ENCODE measurements around the gene RNF213.

Gene RNF213

DNA sequence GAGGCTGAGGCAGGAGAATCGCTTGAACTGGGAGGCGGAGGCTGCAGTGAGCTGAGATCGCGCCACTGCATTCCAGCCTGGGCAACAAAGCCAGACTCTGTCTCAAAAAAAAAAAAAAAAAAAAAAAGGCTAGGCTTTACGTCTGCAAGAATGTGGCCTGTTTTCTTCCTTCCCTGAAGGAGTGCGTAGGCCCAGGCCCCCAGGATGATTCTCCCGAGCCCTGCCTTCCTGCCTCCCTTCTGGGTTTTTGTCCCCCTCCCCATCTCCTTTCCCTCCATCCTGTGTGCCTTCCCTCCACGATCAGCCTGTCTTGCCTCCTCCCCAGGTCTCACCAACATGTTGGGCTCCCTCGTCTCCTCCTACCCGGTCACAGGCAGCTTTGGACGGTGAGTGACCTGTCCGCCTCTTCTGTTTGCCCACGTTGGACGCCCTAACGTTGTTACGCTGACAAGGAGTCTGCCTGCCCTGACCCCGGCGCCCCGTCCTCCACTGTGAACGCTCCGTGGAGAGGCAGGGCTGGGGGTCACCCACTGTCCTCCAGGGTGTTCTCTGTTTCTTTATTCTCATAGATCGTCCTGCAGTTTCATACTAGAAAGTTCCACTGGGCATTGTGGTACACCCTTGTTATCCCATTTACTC is 15.7 kb upstream of the RNF213 start:
- Histone ChIP-seq H3K4me1 (ENCODE audit: control insufficient read depth in 1 of 2, insufficient read depth in 2 of 2, low read length in 2 of 2) (no peaks in the 10 kb centered on the region), H3K27ac (ENCODE audit: low read length) (no peak overlapping the region), H3K27me3 (ENCODE audit: low read depth, low read length) (no peaks in the 10 kb centered on the region), H3K36me3 (ENCODE audit: control insufficient read depth in 1 of 2, insufficient read depth in 2 of 2, low read length in 2 of 2) (peaks cover 4 to 79% of the 10 kb centered on the region in 2 donors), H3K9me3 (ENCODE audit: control insufficient read depth in 1 of 2, low read length in 2 of 2) (no peaks in the 10 kb centered on the region), H3K4me3 (ENCODE audit: low read depth in 1 of 2, low read length in 2 of 2) (no peak overlapping the region)

DNA sequence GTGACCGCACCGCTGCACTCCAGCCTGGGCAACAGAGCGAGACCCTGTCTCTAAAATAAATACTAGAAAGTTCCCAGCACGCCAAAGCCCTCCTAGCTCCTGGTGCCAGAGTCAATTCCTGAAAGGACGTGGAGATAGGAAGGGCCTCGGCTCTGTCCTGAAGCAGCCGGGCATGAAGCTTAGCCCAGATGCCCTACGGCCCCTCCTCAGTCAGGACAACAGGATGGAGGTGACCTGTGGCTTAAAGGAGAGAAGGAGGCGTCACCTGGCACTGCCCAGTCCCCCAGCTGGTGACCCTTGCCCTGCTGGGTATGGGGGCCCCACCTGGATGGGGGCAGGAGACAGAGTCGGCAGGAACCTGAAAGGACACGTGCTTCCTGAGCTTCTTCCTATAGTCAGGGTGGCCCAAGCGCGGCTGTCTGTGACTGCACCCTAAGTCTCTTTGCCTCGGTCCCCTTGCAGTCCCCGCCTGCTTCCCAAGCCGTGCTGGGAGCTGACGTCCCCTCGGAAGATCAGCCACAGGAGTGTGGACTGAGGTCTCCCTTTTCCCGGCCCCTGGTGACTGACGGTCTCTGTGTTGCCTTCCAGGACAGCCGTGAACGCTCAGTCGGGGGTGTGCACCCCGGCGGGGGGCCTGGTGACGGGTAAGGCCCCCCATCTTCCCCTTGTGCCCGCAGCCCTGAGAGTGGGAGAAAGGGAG is 14.9 kb upstream of the RNF213 start:
- Histone ChIP-seq H3K4me1 (ENCODE audit: control insufficient read depth in 1 of 2, insufficient read depth in 2 of 2, low read length in 2 of 2) (no peaks in the 10 kb centered on the region), H3K36me3 (ENCODE audit: control insufficient read depth in 1 of 2, insufficient read depth in 2 of 2, low read length in 2 of 2) (peaks cover 4 to 77% of the 10 kb centered on the region in 2 donors), H3K9me3 (ENCODE audit: control insufficient read depth in 1 of 2, low read length in 2 of 2) (no peaks in the 10 kb centered on the region), H3K27ac (ENCODE audit: low read length) (no peak overlapping the region), H3K27me3 (ENCODE audit: low read depth, low read length) (no peaks in the 10 kb centered on the region), H3K4me3 (ENCODE audit: low read depth in 1 of 2, low read length in 2 of 2) (no peak overlapping the region)

DNA sequence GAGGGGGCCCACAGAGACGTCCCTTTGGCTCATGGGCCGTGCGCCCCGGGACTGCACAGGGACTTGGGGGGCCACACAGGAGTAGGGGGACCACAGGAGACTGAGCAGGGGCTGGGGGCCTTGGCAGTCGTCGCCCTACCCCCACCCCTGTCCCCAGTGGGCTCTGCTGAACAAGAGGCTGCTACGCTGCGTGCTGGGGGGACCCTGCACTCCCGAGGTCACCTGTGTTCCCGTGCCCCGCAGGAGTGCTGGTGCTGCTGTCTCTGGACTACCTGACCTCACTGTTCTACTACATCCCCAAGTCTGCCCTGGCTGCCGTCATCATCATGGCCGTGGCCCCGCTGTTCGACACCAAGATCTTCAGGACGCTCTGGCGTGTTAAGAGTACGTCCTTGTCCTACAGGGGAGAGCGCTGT is 14.4 kb upstream of the RNF213 start:
- peaks cover 4 to 74% of the 10 kb centered on the region in 2 donors for H3K36me3 ChIP-seq (ENCODE audit: control insufficient read depth in 1 of 2, insufficient read depth in 2 of 2, low read length in 2 of 2)
- no peak overlapping the region for H3K27ac ChIP-seq (ENCODE audit: low read length)
- H3K27me3 ChIP-seq (ENCODE audit: low read depth, low read length): no peaks in the 10 kb centered on the region
- no peaks in the 10 kb centered on the region for H3K4me1 ChIP-seq (ENCODE audit: control insufficient read depth in 1 of 2, insufficient read depth in 2 of 2, low read length in 2 of 2)
- no peaks in the 10 kb centered on the region for H3K9me3 ChIP-seq (ENCODE audit: control insufficient read depth in 1 of 2, low read length in 2 of 2)
- no peak overlapping the region for H3K4me3 ChIP-seq (ENCODE audit: low read depth in 1 of 2, low read length in 2 of 2)

DNA sequence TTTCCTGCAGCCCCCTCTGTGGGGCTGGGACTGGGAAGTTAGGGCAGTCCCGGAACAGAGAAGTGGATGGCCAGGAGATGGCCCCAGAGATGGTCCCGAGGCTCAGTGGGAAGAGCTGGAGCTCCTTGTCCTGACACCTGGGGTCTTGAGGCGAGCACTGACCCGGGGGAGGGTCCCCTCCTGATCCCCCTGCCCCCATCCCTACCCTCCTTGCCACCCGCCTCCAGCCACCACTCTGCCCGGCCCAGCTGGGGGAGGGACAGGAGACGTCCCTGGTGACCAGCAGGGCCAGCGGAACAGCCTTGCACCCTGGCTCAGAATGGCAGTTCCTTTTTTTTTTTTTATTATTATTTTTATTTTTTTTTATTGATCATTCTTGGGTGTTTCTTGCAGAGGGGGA is 13.9 kb upstream of the RNF213 start:
- Histone ChIP-seq H3K36me3 (ENCODE audit: control insufficient read depth in 1 of 2, insufficient read depth in 2 of 2, low read length in 2 of 2) (peaks cover 4 to 70% of the 10 kb centered on the region in 2 donors), H3K9me3 (ENCODE audit: control insufficient read depth in 1 of 2, low read length in 2 of 2) (no peaks in the 10 kb centered on the region)

DNA sequence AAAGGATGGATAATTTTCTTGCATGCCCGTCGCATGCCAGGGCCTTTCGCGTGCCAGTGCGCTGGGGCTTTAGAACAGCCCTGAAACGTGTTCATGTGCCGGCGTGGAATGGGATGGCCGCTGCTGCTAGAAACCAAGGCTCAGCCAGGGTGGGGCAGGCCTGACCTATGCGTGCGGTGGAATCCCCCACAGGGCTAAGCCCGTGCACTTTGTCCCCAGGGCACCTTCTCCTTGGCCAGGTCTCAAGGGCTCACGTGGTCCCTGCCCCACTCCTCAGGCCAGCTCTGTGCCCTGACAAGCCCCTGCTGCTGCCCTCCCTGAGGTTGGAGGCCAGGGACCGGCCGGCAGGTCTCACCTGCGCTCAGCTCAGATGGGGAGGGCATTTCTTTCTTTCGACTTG is 13.1 kb upstream of the RNF213 start:
- H3K36me3 ChIP-seq (ENCODE audit: control insufficient read depth in 1 of 2, insufficient read depth in 2 of 2, low read length in 2 of 2): peaks cover 0 to 63% of the 10 kb centered on the region in 2 donors
- H3K27ac ChIP-seq (ENCODE audit: low read length): no peak overlapping the region
- no peaks in the 10 kb centered on the region for H3K9me3 ChIP-seq (ENCODE audit: control insufficient read depth in 1 of 2, low read length in 2 of 2)
- H3K4me3 ChIP-seq (ENCODE audit: low read depth in 1 of 2, low read length in 2 of 2): no peak overlapping the region
- no peaks in the 10 kb centered on the region for H3K4me1 ChIP-seq (ENCODE audit: control insufficient read depth in 1 of 2, insufficient read depth in 2 of 2, low read length in 2 of 2)
- no peaks in the 10 kb centered on the region for H3K27me3 ChIP-seq (ENCODE audit: low read depth, low read length)

More for the DNA sequence above, 13.9 kb upstream of the RNF213 start:
- Histone ChIP-seq H3K27ac (ENCODE audit: low read length) (no peak overlapping the region), H3K4me3 (ENCODE audit: low read depth in 1 of 2, low read length in 2 of 2) (no peak overlapping the region), H3K27me3 (ENCODE audit: low read depth, low read length) (no peaks in the 10 kb centered on the region), H3K4me1 (ENCODE audit: control insufficient read depth in 1 of 2, insufficient read depth in 2 of 2, low read length in 2 of 2) (no peaks in the 10 kb centered on the region)

DNA sequence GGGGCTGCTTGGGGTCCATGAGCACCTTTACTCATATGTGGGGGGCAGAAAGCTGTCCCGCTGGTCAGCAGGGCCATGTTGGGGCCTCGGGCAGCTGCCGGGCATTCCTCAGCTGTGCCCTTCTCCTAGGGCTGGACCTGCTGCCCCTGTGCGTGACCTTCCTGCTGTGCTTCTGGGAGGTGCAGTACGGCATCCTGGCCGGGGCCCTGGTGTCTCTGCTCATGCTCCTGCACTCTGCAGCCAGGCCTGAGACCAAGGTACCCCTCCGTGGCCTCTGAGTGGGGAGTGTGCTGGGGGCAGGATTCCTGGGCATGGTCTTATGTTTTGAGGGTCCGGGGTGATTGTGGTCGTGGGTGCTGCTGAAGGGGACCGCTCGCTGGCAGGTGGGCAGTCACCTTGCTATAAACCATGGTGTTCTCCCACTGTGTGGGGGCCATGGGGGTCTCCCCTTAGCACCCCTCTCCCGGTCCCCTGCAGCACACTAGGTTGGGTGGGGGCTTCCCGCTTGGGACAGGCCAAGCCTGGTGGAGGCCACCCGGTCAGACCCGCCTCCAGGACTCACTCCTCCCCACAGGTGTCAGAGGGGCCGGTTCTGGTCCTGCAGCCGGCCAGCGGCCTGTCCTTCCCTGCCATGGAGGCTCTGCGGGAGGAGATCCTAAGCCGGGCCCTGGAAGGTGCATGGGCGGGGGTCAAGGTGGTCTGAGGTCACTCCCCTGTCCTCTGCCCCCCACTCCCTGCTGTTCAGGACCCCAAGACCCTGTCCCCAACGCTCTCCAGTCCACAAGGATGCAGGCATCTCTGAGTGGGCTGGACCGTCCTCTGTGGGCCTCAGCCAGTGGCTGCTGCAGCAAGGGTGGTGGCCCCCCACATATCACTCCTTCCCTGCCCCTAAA is 12.4 kb upstream of the RNF213 start:
- Histone ChIP-seq H3K36me3 (ENCODE audit: control insufficient read depth in 1 of 2, insufficient read depth in 2 of 2, low read length in 2 of 2) (peaks cover 0 to 58% of the 10 kb centered on the region in 2 donors), H3K27ac (ENCODE audit: low read length) (no peak overlapping the region), H3K9me3 (ENCODE audit: control insufficient read depth in 1 of 2, low read length in 2 of 2) (no peaks in the 10 kb centered on the region), H3K4me1 (ENCODE audit: control insufficient read depth in 1 of 2, insufficient read depth in 2 of 2, low read length in 2 of 2) (no peaks in the 10 kb centered on the region), H3K27me3 (ENCODE audit: low read depth, low read length) (no peaks in the 10 kb centered on the region), H3K4me3 (ENCODE audit: low read depth in 1 of 2, low read length in 2 of 2) (no peak overlapping the region)

DNA sequence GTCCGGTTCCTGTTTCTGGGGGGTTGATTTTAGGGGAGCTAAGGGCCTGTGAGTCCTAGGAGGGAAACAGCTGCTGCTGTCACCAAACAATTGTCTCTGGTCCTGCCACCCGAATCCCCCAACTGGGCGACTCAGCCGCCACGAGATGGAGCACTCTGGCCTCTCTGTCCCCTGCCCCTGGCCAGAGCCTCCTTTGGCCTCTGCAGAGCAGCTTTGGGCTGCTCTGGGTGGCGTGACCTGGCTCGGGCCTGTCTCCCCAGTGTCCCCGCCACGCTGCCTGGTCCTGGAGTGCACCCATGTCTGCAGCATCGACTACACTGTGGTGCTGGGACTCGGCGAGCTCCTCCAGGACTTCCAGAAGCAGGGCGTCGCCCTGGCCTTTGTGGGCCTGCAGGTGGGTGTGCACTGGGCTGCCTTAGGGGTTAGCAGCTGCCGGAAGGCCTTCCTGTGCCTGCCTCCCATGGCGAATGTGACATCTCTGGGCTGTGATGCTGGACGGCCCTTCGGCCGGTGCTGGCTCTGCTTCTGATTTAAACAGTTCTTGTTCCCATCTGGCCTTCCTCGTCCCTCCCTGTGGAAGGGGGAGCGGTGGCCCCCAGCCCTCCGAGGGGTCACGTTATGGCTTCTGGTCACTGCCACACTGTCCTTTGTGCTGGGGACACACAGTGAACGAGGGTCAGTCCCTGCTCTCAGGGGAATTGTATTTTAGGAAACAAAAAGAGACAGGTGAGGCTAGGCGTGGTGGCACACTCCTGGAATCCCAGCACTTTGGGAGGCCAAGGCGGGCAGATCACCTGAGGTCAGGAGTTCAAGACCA is 11.6 kb upstream of the RNF213 start:
- no peaks in the 10 kb centered on the region for H3K27me3 ChIP-seq (ENCODE audit: low read depth, low read length)
- no peak overlapping the region for H3K4me3 ChIP-seq (ENCODE audit: low read depth in 1 of 2, low read length in 2 of 2)
- H3K4me1 ChIP-seq (ENCODE audit: control insufficient read depth in 1 of 2, insufficient read depth in 2 of 2, low read length in 2 of 2): no peaks in the 10 kb centered on the region
- peaks cover 0 to 52% of the 10 kb centered on the region in 2 donors for H3K36me3 ChIP-seq (ENCODE audit: control insufficient read depth in 1 of 2, insufficient read depth in 2 of 2, low read length in 2 of 2)
- no peaks in the 10 kb centered on the region for H3K9me3 ChIP-seq (ENCODE audit: control insufficient read depth in 1 of 2, low read length in 2 of 2)
- H3K27ac ChIP-seq (ENCODE audit: low read length): no peak overlapping the region

DNA sequence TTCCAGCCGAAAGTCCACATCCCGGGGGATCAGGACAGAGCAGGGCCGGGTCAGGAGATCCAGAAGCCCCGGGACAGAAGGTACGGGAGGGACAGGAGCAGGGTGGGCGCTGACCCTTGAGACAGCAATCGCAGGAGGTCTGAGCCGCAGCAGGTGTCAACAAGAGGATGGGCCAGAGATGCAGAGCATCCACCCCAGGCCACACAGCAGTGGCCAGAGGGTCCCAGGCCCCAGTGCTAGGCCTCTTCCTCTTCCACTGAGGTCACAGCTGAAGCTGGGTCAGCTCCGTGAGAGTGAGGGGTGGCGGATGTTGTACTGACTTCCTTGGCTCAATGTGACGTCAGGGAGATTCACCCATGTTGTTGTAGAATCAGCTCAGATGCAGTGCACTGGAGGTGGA is 8.7 kb upstream of the RNF213 start:
- Histone ChIP-seq H3K27me3 (ENCODE audit: low read depth, low read length) (no peaks in the 10 kb centered on the region), H3K36me3 (ENCODE audit: control insufficient read depth in 1 of 2, insufficient read depth in 2 of 2, low read length in 2 of 2) (peaks cover 0 to 34% of the 10 kb centered on the region in 2 donors), H3K4me3 (ENCODE audit: low read depth in 1 of 2, low read length in 2 of 2) (no peak overlapping the region), H3K27ac (ENCODE audit: low read length) (no peak overlapping the region), H3K9me3 (ENCODE audit: control insufficient read depth in 1 of 2, low read length in 2 of 2) (no peaks in the 10 kb centered on the region), H3K4me1 (ENCODE audit: control insufficient read depth in 1 of 2, insufficient read depth in 2 of 2, low read length in 2 of 2) (no peaks in the 10 kb centered on the region)

DNA sequence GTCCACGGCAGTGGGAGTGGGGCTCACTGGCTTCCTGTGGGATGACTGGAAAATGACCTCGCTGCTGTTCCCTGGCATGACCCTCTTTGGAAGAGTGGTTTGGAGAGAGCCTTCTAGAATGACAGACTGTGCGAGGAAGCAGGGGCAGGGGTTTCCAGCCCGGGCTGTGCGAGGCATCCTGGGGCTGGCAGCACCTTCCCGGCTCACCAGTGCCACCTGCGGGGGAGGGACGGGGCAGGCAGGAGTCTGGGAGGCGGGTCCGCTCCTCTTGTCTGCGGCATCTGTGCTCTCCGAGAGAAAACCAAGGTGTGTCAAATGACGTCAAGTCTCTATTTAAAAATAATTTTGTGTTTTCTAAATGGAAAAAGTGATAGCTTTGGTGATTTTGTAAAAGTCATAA is 7.8 kb upstream of the RNF213 start:
- no peaks in the 10 kb centered on the region for H3K9me3 ChIP-seq (ENCODE audit: control insufficient read depth in 1 of 2, low read length in 2 of 2)
- peaks cover 0 to 31% of the 10 kb centered on the region in 2 donors for H3K36me3 ChIP-seq (ENCODE audit: control insufficient read depth in 1 of 2, insufficient read depth in 2 of 2, low read length in 2 of 2)
- H3K4me1 ChIP-seq (ENCODE audit: control insufficient read depth in 1 of 2, insufficient read depth in 2 of 2, low read length in 2 of 2): no peaks in the 10 kb centered on the region
- no peaks in the 10 kb centered on the region for H3K27me3 ChIP-seq (ENCODE audit: low read depth, low read length)
- H3K27ac ChIP-seq (ENCODE audit: low read length): no peak overlapping the region
- no peak overlapping the region for H3K4me3 ChIP-seq (ENCODE audit: low read depth in 1 of 2, low read length in 2 of 2)

DNA sequence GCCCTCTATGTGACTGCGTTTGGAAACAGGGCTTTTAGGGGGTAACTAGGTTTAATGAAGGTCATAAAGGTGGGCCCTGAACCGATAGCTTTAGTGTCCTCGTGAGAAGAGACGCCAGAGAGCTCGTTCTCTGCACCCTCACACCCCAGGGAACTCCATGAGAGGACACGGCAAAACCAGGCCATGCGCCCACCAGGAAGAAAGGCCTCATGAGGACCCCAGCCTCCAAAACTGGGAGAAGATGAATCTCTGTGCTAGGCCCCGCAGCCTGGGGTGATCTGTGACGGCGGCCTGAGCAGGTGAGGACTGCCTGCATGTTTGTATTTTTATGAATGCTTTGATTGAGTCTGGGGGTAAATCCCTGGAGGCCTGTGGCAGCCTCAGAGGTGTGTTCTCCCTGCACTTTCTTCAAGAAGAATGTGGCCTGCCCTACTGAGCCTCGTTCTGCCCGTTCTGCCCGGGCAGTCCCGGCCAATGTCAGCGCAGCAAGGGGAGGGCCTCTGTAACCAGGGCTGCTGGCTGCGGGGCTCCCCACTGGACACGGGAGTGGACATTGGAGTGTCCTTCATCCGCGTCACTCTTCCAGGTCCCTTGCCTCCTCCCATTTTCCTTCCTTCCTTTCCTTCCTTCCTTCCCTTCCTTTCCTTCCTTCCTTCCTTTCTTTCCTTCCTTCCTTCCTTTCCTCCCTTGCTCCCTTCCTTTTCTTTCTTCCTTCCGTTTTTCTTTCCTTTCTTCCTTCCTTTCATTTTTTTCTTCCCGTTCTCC is 6.8 kb upstream of the RNF213 start:
- H3K36me3 ChIP-seq (ENCODE audit: control insufficient read depth in 1 of 2, insufficient read depth in 2 of 2, low read length in 2 of 2): peaks cover 0 to 22% of the 10 kb centered on the region in 2 donors
- H3K4me1 ChIP-seq (ENCODE audit: control insufficient read depth in 1 of 2, insufficient read depth in 2 of 2, low read length in 2 of 2): no peaks in the 10 kb centered on the region
- H3K9me3 ChIP-seq (ENCODE audit: control insufficient read depth in 1 of 2, low read length in 2 of 2): no peaks in the 10 kb centered on the region
- H3K27me3 ChIP-seq (ENCODE audit: low read depth, low read length): no peaks in the 10 kb centered on the region
- H3K4me3 ChIP-seq (ENCODE audit: low read depth in 1 of 2, low read length in 2 of 2): no peak overlapping the region
- H3K27ac ChIP-seq (ENCODE audit: low read length): no peak overlapping the region

Data from muscle layer of duodenum (tissue), 2 donors.